K562 (cell line): ENCODE measurements around the gene COL1A2. TPM values are rescaled to one million over a fixed set of nuclear protein-coding genes. Genes with fewer than 3 reads are reported as not detected.

Source experiments
- ATAC-seq: fragments of 200-7000 bp; cut with Tn5 transposase; 3 replicates; pipeline ENCODE4 v1.9.1; 2020; ENCODE audit warnings: moderate library complexity
- BruUV-seq: library from RNA; stranded (reverse); fragments of 400-500 nt; replicated peaks from 2 replicates; lab custom pipeline; 2021; lab: Mats Ljungman, UMichigan
- CTCF ChIA-PET: fragments of 300-600 bp; formaldehyde crosslinking; extraction: SDS; loops from one replicate; lab custom pipeline; 2021; ENCODE audit warnings: low intra/inter-chr PET ratio; lab: Yijun Ruan, JAX
- POLR2A ChIA-PET: fragments of 300-600, 350-650 bp; sonication (Branson Sonifier 250); formaldehyde crosslinking; extraction: SDS; loops from one replicate; lab custom pipeline; 2021; ENCODE audit warnings: antibody characterized with exemption, inconsistent platforms; lab: Yijun Ruan, JAX
- DNase-seq, 4 experiments: peaks; one replicate each; pipeline versions ENCODE4 v3.0.0 to v3.0.0-alpha.2; 2011 to 2018; ENCODE audit warnings: low spot score in 3 of 4, mixed read lengths in 3 of 4; ENCODE audit errors: extremely low read depth in 1 of 4
- FAIRE-seq: peaks from 2 replicates; lab custom pipeline; 2011; peaks lifted over from hg19 to GRCh38; lab: Jason Lieb, UNC
- H2AFZ ChIP-seq: 2 replicates; pipeline ENCODE4 v1.6.0; 2011; ENCODE audit warnings: low read depth, low read length, control low read depth, inconsistent platforms
- H3K27ac ChIP-seq: fragments of 200-600 bp; 3 replicates; pipeline ENCODE4 v1.8.0; 2011; ENCODE audit warnings: low read depth, mild to moderate bottlenecking, control low read depth, inconsistent platforms, low read length, moderate library complexity, mixed read lengths; ENCODE audit errors: extremely low read depth
- H3K27me3 ChIP-seq, 2 experiments: fragments of 300-600 bp in 1 of 2; 2 replicates in 1 of 2; 3 replicates in 1 of 2; pipeline versions ENCODE4 v1.6.0 to v1.8.0; 2011; ENCODE audit warnings: inconsistent platforms in 2 of 2, low read length in 2 of 2, mild to moderate bottlenecking in 1 of 2, mixed read lengths in 1 of 2, moderate library complexity in 1 of 2; ENCODE audit not compliant: control insufficient read depth in 2 of 2, insufficient read depth in 2 of 2
- H3K36me3 ChIP-seq: fragments of 300-600 bp; 3 replicates; pipeline ENCODE4 v1.8.0; 2011; ENCODE audit warnings: mild to moderate bottlenecking, low read length, inconsistent platforms; ENCODE audit not compliant: control insufficient read depth, insufficient read depth
- H3K4me1 ChIP-seq, 2 experiments: fragments of 200-600 bp in 1 of 2; replicated peaks in 1 of 2; 2 replicates in 1 of 2; 3 replicates in 1 of 2; pipeline versions ENCODE4 v1.5.1 to v1.8.0; 2011; ENCODE audit warnings: inconsistent platforms in 2 of 2, low read length in 2 of 2, mild to moderate bottlenecking in 1 of 2, mixed read lengths in 1 of 2, moderate library complexity in 1 of 2; ENCODE audit not compliant: control insufficient read depth in 2 of 2, insufficient read depth in 2 of 2
- H3K4me2 ChIP-seq: 2 replicates; pipeline ENCODE4 v1.6.1; 2011; ENCODE audit warnings: low read length, control low read depth, inconsistent platforms, mixed read lengths; ENCODE audit not compliant: insufficient read depth
- H3K4me3 ChIP-seq: fragments of 200-600 bp; sonication (generic), shearing (Covaris generic); 2 replicates; pipeline ENCODE4 v1.5.1; 2016; ENCODE audit warnings: control low read depth, inconsistent platforms
- H3K79me2 ChIP-seq: fragments of 200-600 bp; 3 replicates; pipeline ENCODE4 v1.8.0; 2011; ENCODE audit warnings: low read length, inconsistent platforms; ENCODE audit not compliant: control insufficient read depth, insufficient read depth
- H3K9ac ChIP-seq, 2 experiments: 2 replicates each; pipeline versions ENCODE4 v1.6.0 to v1.6.1; 2011; ENCODE audit warnings: low read depth in 2 of 2, low read length in 2 of 2, control low read depth in 1 of 2, inconsistent platforms in 1 of 2, mild to moderate bottlenecking in 1 of 2, mixed read lengths in 1 of 2; ENCODE audit not compliant: insufficient read depth in 1 of 2
- H3K9me1 ChIP-seq: one replicate; pipeline ENCODE4 v1.6.0; 2011; ENCODE audit warnings: inconsistent platforms, mild to moderate bottlenecking, low read length, moderate library complexity; ENCODE audit not compliant: control insufficient read depth, insufficient read depth
- H3K9me3 ChIP-seq: replicated peaks from 2 replicates; pipeline ENCODE4 v1.5.1; 2011; ENCODE audit warnings: low read depth, low read length, inconsistent platforms; ENCODE audit not compliant: control insufficient read depth, insufficient read depth
- H4K20me1 ChIP-seq: replicated peaks from 2 replicates; pipeline ENCODE4 v1.6.1; 2011; ENCODE audit warnings: low read length, inconsistent platforms, mixed read lengths; ENCODE audit not compliant: control insufficient read depth, insufficient read depth
- BMI1 ChIP-seq: fragments of 150-350 bp; IDR thresholded peaks from 2 replicates; pipeline ENCODE4 v1.6.1; 2014; ENCODE audit warnings: low read length
- HIVEP1 ChIP-seq: fragments of 250-450 bp; sonication (Bioruptor Pico); IDR thresholded peaks from 2 replicates; pipeline ENCODE4 v1.4.0; 2020; ENCODE audit warnings: mild to moderate bottlenecking
- ILK ChIP-seq: fragments of 450-650 bp; IDR thresholded peaks from 2 replicates; pipeline ENCODE4 v1.6.1; 2016; ENCODE audit warnings: missing genetic modification characterization, low read depth, mild to moderate bottlenecking, missing compliant biosample characterization, moderate library complexity, borderline replicate concordance
- NFE2 ChIP-seq: IDR thresholded peaks from 2 replicates; pipeline ENCODE4 v1.6.1; 2014; ENCODE audit warnings: antibody characterized with exemption, low read depth
- RBM34 ChIP-seq: fragments of 200-400 bp; formaldehyde crosslinking; IDR thresholded peaks from 2 replicates; pipeline ENCODE4 v1.6.1; 2018; ENCODE audit warnings: low read length, borderline replicate concordance; ENCODE audit not compliant: insufficient read depth
- RCOR1 ChIP-seq, 2 experiments: IDR thresholded peaks; 2 replicates each; pipeline ENCODE4 v1.6.1; 2012; ENCODE audit warnings: low read depth in 2 of 2, low read length in 2 of 2, borderline replicate concordance in 1 of 2, improper control_type of control experiment in 1 of 2
- ZNF175 ChIP-seq: fragments of 200-800 bp; sonication (Bioruptor generic); IDR thresholded peaks from 2 replicates; pipeline ENCODE4 v1.6.1; 2016; ENCODE audit warnings: low read depth, mild to moderate bottlenecking, missing genetic modification characterization, missing compliant biosample characterization
- WGBS: fragments of 100-300 bp; shearing (Covaris generic); methylation state at CpG from one replicate; pipeline ENCODE4 v1.1.6; 2016; ENCODE audit warnings: low coverage, mixed read lengths; ENCODE audit not compliant: insufficient coverage; ENCODE audit errors: missing lambda C conversion rate; 5-methylcytosine and 5-hydroxymethylcytosine counted together
- in situ Hi-C: fragments of 300-500 bp; cut with MboI; formaldehyde crosslinking; loops from 4 replicates; pipeline ENCODE4 v1.15.0; 2018; ENCODE audit warnings: inconsistent platforms, mixed read lengths
- intact Hi-C: fragments of 100-400 bp; cut with micrococcal nuclease; formaldehyde crosslinking; loops from 2 replicates; pipeline ENCODE4 v1.14.2; 2022
- polyA plus RNA-seq, 8 experiments: library from polyadenylated mRNA; depleted of rRNA in 4 of 8; stranded (reverse) in 5 of 8; unstranded in 3 of 8; fragments of >200 nt; fragmentation: Nextera tagmentation in 2 of 8; fragmentation: Illumina TruSeq in 1 of 8; extraction: Ambion mirVana in 2 of 8; extraction: Trizol in 1 of 8; gene quantifications; 2 replicates each; pipeline versions ENCODE4 v1.2.1 to v1.2.3, GENCODE V29; 2011 to 2014; ENCODE audit warnings: inconsistent platforms in 1 of 8, missing spikeins in 1 of 8
- total RNA-seq, 7 experiments: library from RNA; depleted of rRNA in 6 of 7; stranded (reverse); fragments of >200 nt in 6 of 7; fragmentation: Illumina TruSeq in 2 of 7; extraction: Trizol in 2 of 7; gene quantifications; 2 replicates each; pipeline versions ENCODE4 v1.2.1 to v1.2.3, GENCODE V29; 2011 to 2021; ENCODE audit warnings: low replicate concordance in 1 of 7
- TF ChIP-seq, protein P1 (sequence below): fragments of 450-650 bp; IDR thresholded peaks from 2 replicates; pipeline ENCODE4 v1.6.1; 2016; ENCODE audit warnings: missing biosample characterization, missing genetic modification characterization

Gene COL1A2
- total and polyA plus RNA-seq, 9 of the 15 experiments (the other 6 are each of a cell fraction or from before 2014, with no cell fraction given) = 0.94 to 11.6 (median 1.7) TPM

DNA sequence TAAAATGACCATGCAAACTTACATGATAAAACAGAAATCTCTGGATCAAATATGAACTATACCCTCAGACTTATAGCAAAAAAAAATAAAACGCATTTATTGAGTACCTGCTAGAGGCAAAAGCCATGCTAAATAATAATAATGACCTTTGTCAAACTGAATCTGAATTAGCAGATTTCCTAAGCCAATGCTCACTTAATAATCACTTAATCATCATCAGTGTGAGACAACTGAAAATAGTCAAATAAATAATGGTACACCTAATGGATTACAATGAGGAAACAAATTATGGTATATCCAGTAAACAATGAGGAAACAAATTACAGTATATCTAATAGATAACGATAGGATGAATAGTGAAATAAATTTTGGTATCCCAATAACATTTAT lies 37.6 kb downstream of the COL1A2 start:
- no peak for FAIRE-seq

DNA sequence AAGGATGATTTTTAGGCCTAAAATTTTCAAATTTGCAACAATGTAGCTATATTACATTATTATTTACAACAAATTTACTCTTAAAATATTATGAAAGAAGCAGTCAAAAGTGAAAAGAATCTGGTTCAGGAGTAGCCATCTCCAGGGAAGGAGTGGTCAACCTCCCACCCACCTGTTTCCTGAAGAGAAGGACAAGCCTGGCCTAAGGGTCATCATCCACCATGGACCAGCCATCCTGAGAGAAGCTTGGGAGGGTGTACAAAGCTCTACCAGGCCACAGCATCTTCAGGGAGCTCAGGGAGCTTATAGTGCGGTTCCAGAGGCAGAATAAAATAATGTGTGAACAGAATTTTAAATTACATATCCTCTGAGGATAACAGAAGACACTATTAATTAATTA lies 38.1 kb downstream of the COL1A2 start:
- FAIRE-seq (no peak), ATAC-seq (no peak), DNase-seq (no peak)
- no peak overlapping the region for H3K9ac ChIP-seq
- POLR2A ChIA-PET = interaction anchor here (1.3 kb wide), 1 partner anchor 10 kb away, joined by 5 read pairs; no protein-coding TSS in a partner anchor
- no peaks in the 10 kb centered on the region for H4K20me1 ChIP-seq
- intact Hi-C loops (no loop called here), in situ Hi-C loops (loop anchor here (25.0 kb wide), 1 partner anchor 1054 kb away; the partner anchor contains the start of gene ASB4)
- 0% methylated on average over 1 of the region's 1 CpG for WGBS
- no peaks in the 10 kb centered on the region for H3K79me2 ChIP-seq
- no peaks in the 10 kb centered on the region for H3K9me1 ChIP-seq
- H3K4me1 ChIP-seq = no peaks in the 10 kb centered on the region
- CTCF ChIA-PET = no interaction called here
- no peak overlapping the region for H3K4me2 ChIP-seq
- H3K27ac ChIP-seq = no peak overlapping the region
- no peaks in the 10 kb centered on the region for H3K27me3 ChIP-seq
- no peak for TF ChIP-seq ILK (tag)
- TF ChIP-seq, protein P1, sequence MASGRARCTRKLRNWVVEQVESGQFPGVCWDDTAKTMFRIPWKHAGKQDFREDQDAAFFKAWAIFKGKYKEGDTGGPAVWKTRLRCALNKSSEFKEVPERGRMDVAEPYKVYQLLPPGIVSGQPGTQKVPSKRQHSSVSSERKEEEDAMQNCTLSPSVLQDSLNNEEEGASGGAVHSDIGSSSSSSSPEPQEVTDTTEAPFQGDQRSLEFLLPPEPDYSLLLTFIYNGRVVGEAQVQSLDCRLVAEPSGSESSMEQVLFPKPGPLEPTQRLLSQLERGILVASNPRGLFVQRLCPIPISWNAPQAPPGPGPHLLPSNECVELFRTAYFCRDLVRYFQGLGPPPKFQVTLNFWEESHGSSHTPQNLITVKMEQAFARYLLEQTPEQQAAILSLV (tag) = no peak
- TF ChIP-seq HIVEP1 = no peak
- no peak for TF ChIP-seq ZNF175 (CRISPR knock-in tag)
- TF ChIP-seq NFE2 = no peak
- no peak for TF ChIP-seq RCOR1 (IDR thresholded peaks at IDR 0.05; ENCODE audit: borderline replicate concordance in 1 of 2, low read depth in 2 of 2, low read length in 2 of 2)
- H3K9me3 ChIP-seq = no peaks in the 10 kb centered on the region
- H3K36me3 ChIP-seq = no peaks in the 10 kb centered on the region
- H2AFZ ChIP-seq = no peak overlapping the region
- no peak overlapping the region for H3K4me3 ChIP-seq
- no TSS peak for BruUV-seq

More for the DNA sequence above, 37.6 kb downstream of the COL1A2 start:
- no TSS peak for BruUV-seq
- in situ Hi-C loops (loop anchor here (25.0 kb wide), 1 partner anchor 1055 kb away; the partner anchor contains the start of gene ASB4), intact Hi-C loops (no loop called here)
- Histone ChIP-seq H3K4me3 (no peak overlapping the region), H3K27me3 (no peaks in the 10 kb centered on the region), H3K4me1 (no peaks in the 10 kb centered on the region), H3K36me3 (no peaks in the 10 kb centered on the region), H3K27ac (no peak overlapping the region), H3K9ac (no peak overlapping the region), H3K9me1 (no peaks in the 10 kb centered on the region), H3K4me2 (no peak overlapping the region), H2AFZ (no peak overlapping the region), H4K20me1 (no peaks in the 10 kb centered on the region), H3K79me2 (no peaks in the 10 kb centered on the region), H3K9me3 (no peaks in the 10 kb centered on the region)
- 2% methylated on average over 2 of the region's 2 CpGs for WGBS
- DNase-seq (no peak), ATAC-seq (no peak)
- TF ChIP-seq RBM34 (no peak), BMI1 (no peak)
- ChIA-PET CTCF (no interaction called here), POLR2A (interaction anchor here (1.3 kb wide), 1 partner anchor 10 kb away, joined by 5 read pairs; no protein-coding TSS in a partner anchor)
